Lung (tissue), 12 donors: ENCODE results near the gene LEPR. TPM values are rescaled to one million over a fixed set of nuclear protein-coding genes. Genes with fewer than 3 reads are reported as not detected.

ENCODE experiments used
- ATAC-seq: fragments of 200-7000 bp; cut with Tn5 transposase; one replicate; pipeline ENCODE4 v1.9.1; 2020; ENCODE audit warnings: moderate number of reproducible peaks; ENCODE audit not compliant: insufficient read depth, low FRiP score
- DNase-seq, 3 donors: peaks; one replicate each; pipeline ENCODE4 v3.0.0-alpha.2; 2013 to 2017
- H3K27ac ChIP-seq, 2 donors: one replicate each; pipeline ENCODE4 v1.5.1; 2013; ENCODE audit warnings: mild to moderate bottlenecking in 2 of 2, moderate library complexity in 2 of 2, control low read depth in 1 of 2, inconsistent platforms in 1 of 2, low read depth in 1 of 2, low read length in 1 of 2
- H3K27me3 ChIP-seq, 3 donors: one replicate each; pipeline ENCODE4 v1.5.1; 2013; ENCODE audit warnings: low read length in 2 of 3; ENCODE audit not compliant: control insufficient read depth in 3 of 3, insufficient read depth in 3 of 3
- H3K36me3 ChIP-seq, 4 donors: one replicate each; pipeline ENCODE4 v1.5.1; 2013; ENCODE audit warnings: low read length in 4 of 4, mild to moderate bottlenecking in 1 of 4, moderate library complexity in 1 of 4; ENCODE audit not compliant: control insufficient read depth in 4 of 4, insufficient read depth in 4 of 4
- H3K4me1 ChIP-seq, 5 donors: one replicate each; pipeline ENCODE4 v1.5.1; 2013; ENCODE audit warnings: low read length in 5 of 5, mild to moderate bottlenecking in 2 of 5, moderate library complexity in 1 of 5; ENCODE audit not compliant: control insufficient read depth in 5 of 5, insufficient read depth in 5 of 5
- H3K4me3 ChIP-seq: one replicate; pipeline ENCODE4 v1.5.1; 2013; ENCODE audit warnings: mild to moderate bottlenecking, control low read depth, moderate library complexity
- H3K9ac ChIP-seq, 2 donors: one replicate each; pipeline ENCODE4 v1.5.1; 2013; ENCODE audit warnings: low read length in 2 of 2, control low read depth in 1 of 2; ENCODE audit not compliant: insufficient read depth in 1 of 2
- H3K9me3 ChIP-seq, 4 donors: one replicate each; pipeline ENCODE4 v1.5.1; 2013; ENCODE audit warnings: low read length in 3 of 4, mild to moderate bottlenecking in 1 of 4, moderate library complexity in 1 of 4; ENCODE audit not compliant: control insufficient read depth in 4 of 4, insufficient read depth in 3 of 4
- WGBS, 2 donors: extraction: QIAGEN DNeasy Blood & Tissue Kit; methylation state at CpG; one replicate each; pipeline ENCODE4 v1.1.7; 2013; 5-methylcytosine and 5-hydroxymethylcytosine counted together
- polyA plus RNA-seq, 2 donors: library from polyadenylated mRNA; stranded (reverse); fragments of 200-250 nt; gene quantifications; one replicate each; pipeline ENCODE4 v1.2.1, GENCODE V29; 2013
- total RNA-seq, 2 donors: library from RNA; depleted of rRNA in 1 of 2; stranded (reverse); fragments of >200 nt in 1 of 2; gene quantifications; one replicate each; pipeline ENCODE4 v1.2.1, GENCODE V29; 2014 to 2021
- TF ChIP-seq, protein P1 (sequence below): IDR thresholded peaks from 2 replicates; pipeline ENCODE4 v1.5.1; 2012; ENCODE audit warnings: mild to moderate bottlenecking; ENCODE audit errors: control extremely low read depth, extremely low read depth
- donor health status: control.
- donor health status: control.
- donor health status: Bipolar disorder and iron deficiency.
- donor health status: healthy.
- donor health status: DM: yes; HTN: yes; CAD: no.

Gene LEPR
- total and polyA plus RNA-seq, 4 donors, result 7.2 to 67.1 (median 13.3) TPM

DNA sequence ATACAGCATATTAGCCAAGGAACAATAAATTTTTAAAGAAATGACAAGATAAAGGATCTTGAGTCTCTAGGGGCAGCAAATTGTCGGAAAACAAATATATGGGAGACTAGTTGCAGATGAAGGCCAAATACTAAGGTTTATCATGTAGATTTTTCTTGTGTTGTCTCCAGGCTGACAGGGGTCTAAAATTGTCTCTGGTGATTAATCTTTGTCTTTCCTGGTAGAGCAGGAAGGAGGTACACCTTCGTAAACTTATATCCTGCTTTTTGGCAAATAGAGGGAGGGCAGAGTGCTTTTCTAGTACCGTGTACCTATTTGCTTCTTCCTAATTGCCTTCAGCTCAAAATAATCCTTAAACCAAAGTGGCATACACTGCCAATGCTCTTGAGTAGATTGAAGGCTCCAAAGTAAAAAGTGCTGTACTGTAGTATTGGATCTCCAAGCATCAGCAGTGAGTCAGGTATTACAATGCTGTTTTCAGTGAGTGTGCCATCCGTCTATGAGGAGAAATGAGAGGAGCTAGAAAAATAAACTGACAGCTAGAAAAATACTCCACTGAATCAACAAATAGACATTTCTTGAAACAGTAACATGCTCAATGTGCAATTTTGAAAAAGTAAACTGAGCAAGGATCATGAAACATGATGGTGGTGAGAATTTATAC, 1.8 kb upstream of the LEPR start:
- DNase-seq, result no peak
- Histone ChIP-seq H3K27ac (no peak overlapping the region), H3K9ac (no peak overlapping the region), H3K4me3 (no peak overlapping the region), H3K9me3 (no peaks in the 10 kb centered on the region), H3K4me1 (peaks cover 8 to 24% (median 11%) of the 10 kb centered on the region in 5 donors), H3K36me3 (no peaks in the 10 kb centered on the region), H3K27me3 (no peaks in the 10 kb centered on the region)
- WGBS, 2 donors, result 89 to 95% methylated on average over 4 of the region's 4 CpGs
- ATAC-seq, result no peak
- TF ChIP-seq, protein P1, sequence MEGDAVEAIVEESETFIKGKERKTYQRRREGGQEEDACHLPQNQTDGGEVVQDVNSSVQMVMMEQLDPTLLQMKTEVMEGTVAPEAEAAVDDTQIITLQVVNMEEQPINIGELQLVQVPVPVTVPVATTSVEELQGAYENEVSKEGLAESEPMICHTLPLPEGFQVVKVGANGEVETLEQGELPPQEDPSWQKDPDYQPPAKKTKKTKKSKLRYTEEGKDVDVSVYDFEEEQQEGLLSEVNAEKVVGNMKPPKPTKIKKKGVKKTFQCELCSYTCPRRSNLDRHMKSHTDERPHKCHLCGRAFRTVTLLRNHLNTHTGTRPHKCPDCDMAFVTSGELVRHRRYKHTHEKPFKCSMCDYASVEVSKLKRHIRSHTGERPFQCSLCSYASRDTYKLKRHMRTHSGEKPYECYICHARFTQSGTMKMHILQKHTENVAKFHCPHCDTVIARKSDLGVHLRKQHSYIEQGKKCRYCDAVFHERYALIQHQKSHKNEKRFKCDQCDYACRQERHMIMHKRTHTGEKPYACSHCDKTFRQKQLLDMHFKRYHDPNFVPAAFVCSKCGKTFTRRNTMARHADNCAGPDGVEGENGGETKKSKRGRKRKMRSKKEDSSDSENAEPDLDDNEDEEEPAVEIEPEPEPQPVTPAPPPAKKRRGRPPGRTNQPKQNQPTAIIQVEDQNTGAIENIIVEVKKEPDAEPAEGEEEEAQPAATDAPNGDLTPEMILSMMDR, result no peak

DNA sequence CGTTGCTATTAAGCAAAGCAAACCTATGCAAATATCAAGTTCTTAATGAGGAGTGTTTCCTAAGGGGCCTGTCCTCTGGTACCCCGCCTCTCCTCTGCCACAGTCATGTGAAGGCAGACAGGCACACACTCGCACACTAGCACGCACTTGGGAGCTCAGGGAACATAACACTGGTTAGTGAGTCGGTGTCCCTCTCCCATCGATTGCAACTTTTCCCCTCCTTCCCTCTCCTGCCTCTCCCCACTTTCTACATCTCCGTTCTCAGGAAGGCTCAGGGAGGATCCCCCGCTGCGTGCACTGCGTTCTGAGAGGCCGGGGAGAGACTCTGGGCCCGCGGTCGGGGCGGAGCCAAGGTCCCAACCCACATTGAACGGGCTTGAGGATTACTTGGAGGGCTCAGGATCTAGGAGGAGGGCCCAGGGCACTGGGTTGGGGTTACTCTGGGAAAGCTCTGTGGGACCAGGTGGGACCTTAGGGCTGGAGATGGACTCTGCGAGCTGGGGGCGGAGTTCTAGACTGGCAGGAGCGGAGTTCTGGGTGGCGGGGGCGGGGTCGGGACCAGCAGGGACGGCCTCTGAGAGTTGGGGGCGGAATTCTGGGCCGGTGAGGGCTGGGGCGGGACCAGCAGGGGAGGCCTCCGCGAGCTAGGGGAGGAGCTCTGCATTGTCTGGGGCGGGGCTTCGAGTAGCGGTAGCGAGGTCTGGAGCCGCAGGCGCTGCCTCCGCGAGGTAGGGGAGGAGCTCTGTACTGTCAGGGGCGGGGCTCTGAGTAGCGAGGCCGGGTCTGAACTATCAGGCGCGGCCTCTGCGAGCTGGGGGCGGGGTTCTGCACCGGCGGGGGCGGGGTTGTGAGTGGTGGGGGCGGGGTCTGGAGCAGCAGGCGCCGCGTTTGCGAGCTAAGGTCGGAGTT, 533 bp upstream of the LEPR start:
- TF ChIP-seq, protein P1, result no peak
- peak overlapping the region; percentile 47 for H3K4me3 ChIP-seq
- no peaks in the 10 kb centered on the region for H3K9me3 ChIP-seq
- H3K27me3 ChIP-seq, result no peaks in the 10 kb centered on the region
- H3K27ac ChIP-seq, result peak overlapping the region; percentile 88 to 98
- DNase-seq, result peak; percentile 99
- 0 to 2% methylated on average over 37 to 52 of the region's 52 CpGs for WGBS, 2 donors
- peak; percentile 95 for ATAC-seq
- H3K9ac ChIP-seq, result peak overlapping the region; percentile 31 to 39
- H3K36me3 ChIP-seq, result no peaks in the 10 kb centered on the region
- H3K4me1 ChIP-seq, result peaks cover 8 to 24% (median 11%) of the 10 kb centered on the region in 5 donors

DNA sequence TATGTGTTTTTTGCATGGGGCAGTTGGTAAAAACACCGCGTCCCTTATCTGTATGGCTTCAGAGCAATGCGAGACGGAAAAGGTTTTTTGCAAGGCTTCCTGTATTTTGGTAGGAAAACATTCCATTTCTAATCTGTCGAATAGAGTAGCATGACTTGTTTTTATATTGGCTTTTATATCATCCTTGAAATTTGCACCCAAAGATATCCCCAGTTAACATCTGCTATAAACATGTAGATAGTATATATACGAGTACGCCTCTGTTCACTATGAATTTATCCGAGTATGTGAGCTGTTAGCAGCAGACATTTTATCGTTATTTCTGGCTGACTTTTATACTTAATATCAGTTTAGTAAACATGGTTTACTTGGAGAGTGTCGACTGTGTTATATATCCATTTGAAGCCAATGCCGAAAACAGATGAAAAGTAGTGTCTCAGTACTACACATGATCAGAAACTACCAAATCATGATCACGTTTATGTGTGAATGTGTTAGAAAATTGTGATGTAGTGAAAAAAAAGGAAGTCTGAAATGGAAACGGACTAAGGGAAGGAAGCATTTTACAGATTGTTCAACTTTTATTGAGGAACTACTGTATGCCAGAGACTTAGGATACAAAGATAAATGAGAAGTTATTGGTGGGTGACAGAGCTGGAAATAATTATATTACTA, 1.0 kb downstream of the LEPR start:
- ATAC-seq, result no peak
- WGBS, 2 donors, result 2 to 3% methylated on average over 13 of the region's 13 CpGs

More for the DNA sequence above, 1.0 kb downstream of the LEPR start:
- TF ChIP-seq, protein P1, result no peak
- H3K9ac ChIP-seq, result peak overlapping the region; percentile 87 to 94
- H3K9me3 ChIP-seq, result no peaks in the 10 kb centered on the region
- H3K4me1 ChIP-seq, result peaks cover 8 to 24% (median 11%) of the 10 kb centered on the region in 5 donors
- DNase-seq, result peak in 1 of 3 donors; percentile 70
- peak overlapping the region; percentile 98 for H3K27ac ChIP-seq
- H3K27me3 ChIP-seq, result no peaks in the 10 kb centered on the region
- H3K4me3 ChIP-seq, result peak overlapping the region; percentile 81
- peaks cover 7 to 15% (median 13%) of the 10 kb centered on the region in 4 donors for H3K36me3 ChIP-seq
